Large intestine (tissue), 3 donors: ENCODE measurements around the gene PIK3CD. TPM values are rescaled to one million over a fixed set of nuclear protein-coding genes. Genes with fewer than 3 reads are reported as not detected.
"Not testable (repeated sequence)": the region's sequence is repeated elsewhere in the genome, so short reads cannot be mapped to it uniquely, and the experiment has no call there.

Experiments
- DNase-seq, 2 donors: peaks; one replicate each; pipeline versions ENCODE4 v3.0.0 to v3.0.0-alpha.2; 2013
- H3K27ac ChIP-seq: one replicate; pipeline ENCODE4 v1.5.1; 2013; ENCODE audit warnings: low read length
- H3K27me3 ChIP-seq: 2 replicates; pipeline ENCODE4 v1.6.1; 2013; ENCODE audit warnings: low read length; ENCODE audit not compliant: control insufficient read depth, insufficient read depth
- H3K36me3 ChIP-seq: 2 replicates; pipeline ENCODE4 v1.6.1; 2013; ENCODE audit warnings: low read length; ENCODE audit not compliant: control insufficient read depth, insufficient read depth
- H3K4me1 ChIP-seq: one replicate; pipeline ENCODE4 v1.6.1; 2013; ENCODE audit warnings: low read length; ENCODE audit not compliant: control insufficient read depth, insufficient read depth
- H3K4me3 ChIP-seq: one replicate; pipeline ENCODE4 v1.5.1; 2013; ENCODE audit warnings: low read length
- H3K9me3 ChIP-seq: one replicate; pipeline ENCODE4 v1.6.1; 2013; ENCODE audit warnings: mild to moderate bottlenecking, low read depth, low read length, moderate library complexity; ENCODE audit not compliant: control insufficient read depth
- WGBS: methylation state at CpG from one replicate; pipeline ENCODE4 v1.1.5; 2013; ENCODE audit warnings: low lambda C conversion rate; ENCODE audit not compliant: insufficient coverage; 5-methylcytosine and 5-hydroxymethylcytosine counted together
- polyA plus RNA-seq: library from polyadenylated mRNA; unstranded; fragments of 120-200 nt; gene quantifications from one replicate; pipeline ENCODE4 v1.2.1, GENCODE V29; 2013

The PIK3CD gene
- polyA plus RNA-seq, 1 donor = 16.1 TPM

- Histone ChIP-seq H3K27ac (no peak overlapping the region), H3K9me3 (no peaks in the 10 kb centered on the region), H3K4me1 (no peaks in the 10 kb centered on the region), H3K4me3 (no peak overlapping the region), H3K27me3 (peaks cover 18% of the 10 kb centered on the region), H3K36me3 (no peaks in the 10 kb centered on the region)
- 100% methylated on average over 1 of the region's 2 CpGs for WGBS
- no peak for DNase-seq
These were observed 27.4 kb upstream of the PIK3CD start for GRCh38 chr1:9624081-9624480.

GRCh38 chr1:9625030-9625429 is 26.5 kb upstream of the PIK3CD start:
- no CpG with 5 or more reads among the region's 3 CpGs for WGBS
- not testable (repeated sequence) for DNase-seq, H3K27ac ChIP-seq

DNA sequence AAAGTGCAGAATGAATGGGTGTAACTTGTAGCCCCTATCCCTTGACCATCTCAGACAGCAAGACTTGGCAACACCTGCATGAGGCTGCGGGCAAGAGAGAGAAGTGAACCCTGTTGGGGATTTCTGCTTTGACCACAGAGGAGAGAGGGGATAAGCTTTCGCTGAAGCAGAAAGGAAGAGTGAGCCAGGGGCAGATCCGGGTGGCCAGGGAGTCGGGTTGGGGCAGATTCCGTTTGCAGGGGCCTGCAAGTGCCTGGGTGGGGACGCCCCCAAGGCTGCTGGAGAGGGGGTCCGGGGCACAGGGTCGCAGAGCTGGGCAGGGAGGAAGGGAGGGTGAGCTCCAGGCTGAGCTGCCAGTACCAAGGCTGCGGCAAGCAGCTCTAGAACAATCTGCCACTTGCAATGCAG is 25.3 kb upstream of the PIK3CD start:
- no peak for DNase-seq

More at GRCh38 chr1:9625030-9625429, 26.5 kb upstream of the PIK3CD start:
- not testable (repeated sequence) for H3K4me1 ChIP-seq, H3K4me3 ChIP-seq, H3K9me3 ChIP-seq, H3K36me3 ChIP-seq
- H3K27me3 ChIP-seq = peaks cover 18% of the 10 kb centered on the region

DNA sequence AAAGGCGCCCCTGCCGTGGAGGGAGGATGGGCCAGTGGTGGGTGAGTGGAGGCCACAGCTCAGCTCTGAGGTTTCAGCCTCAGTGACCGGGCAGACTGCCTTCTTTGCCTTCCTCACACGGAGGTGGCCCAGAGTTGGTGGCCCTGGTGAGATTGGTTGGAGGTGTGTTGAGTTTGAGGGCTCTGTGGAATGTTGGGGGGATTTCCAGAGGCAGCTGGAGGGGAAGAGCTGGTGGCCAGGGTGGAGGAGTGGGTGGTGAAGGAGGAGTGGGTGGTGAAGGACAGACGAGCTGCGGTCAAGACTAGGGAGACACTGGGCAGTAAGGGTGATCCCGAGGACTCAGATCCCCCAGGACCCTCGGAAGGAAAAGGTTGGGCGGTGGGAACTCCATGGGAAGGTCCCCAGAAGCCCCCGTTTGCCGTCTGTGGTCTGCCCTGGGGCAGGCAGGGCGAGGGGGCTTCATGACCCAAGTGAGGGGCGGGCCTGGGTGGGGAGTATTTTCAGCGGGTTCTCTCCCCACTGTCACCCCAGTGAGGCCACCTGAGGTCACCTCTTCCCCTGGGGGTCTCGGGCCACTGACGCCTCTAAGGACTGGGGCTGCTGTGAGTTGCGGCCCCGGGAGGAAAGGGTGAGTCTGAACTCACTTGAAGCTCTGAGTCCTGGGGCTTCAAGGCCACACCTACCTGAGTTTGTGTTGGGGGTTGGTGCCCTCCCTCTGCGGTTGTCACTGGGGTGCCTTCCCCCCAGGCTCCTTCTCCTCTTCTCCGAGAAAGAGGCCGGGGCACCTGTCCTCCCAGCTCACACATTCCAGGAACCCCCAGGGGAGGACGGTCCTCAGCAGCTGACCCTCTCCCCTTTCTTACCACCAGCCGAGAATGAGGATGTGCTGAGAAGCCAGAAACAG is 22.7 kb upstream of the PIK3CD start:
- WGBS = no CpG with 5 or more reads among the region's 23 CpGs
- Histone ChIP-seq H3K9me3 (no peaks in the 10 kb centered on the region), H3K36me3 (no peaks in the 10 kb centered on the region), H3K4me3 (no peak overlapping the region), H3K4me1 (no peaks in the 10 kb centered on the region), H3K27me3 (peaks cover 18% of the 10 kb centered on the region), H3K27ac (no peak overlapping the region)
- DNase-seq = no peak

More for the DNA sequence above, 25.3 kb upstream of the PIK3CD start:
- no peak overlapping the region for H3K4me3 ChIP-seq
- no peaks in the 10 kb centered on the region for H3K4me1 ChIP-seq
- WGBS = no CpG with 5 or more reads among the region's 9 CpGs
- H3K27me3 ChIP-seq = peaks cover 18% of the 10 kb centered on the region
- H3K9me3 ChIP-seq = no peaks in the 10 kb centered on the region
- no peak overlapping the region for H3K27ac ChIP-seq
- H3K36me3 ChIP-seq = no peaks in the 10 kb centered on the region

DNA sequence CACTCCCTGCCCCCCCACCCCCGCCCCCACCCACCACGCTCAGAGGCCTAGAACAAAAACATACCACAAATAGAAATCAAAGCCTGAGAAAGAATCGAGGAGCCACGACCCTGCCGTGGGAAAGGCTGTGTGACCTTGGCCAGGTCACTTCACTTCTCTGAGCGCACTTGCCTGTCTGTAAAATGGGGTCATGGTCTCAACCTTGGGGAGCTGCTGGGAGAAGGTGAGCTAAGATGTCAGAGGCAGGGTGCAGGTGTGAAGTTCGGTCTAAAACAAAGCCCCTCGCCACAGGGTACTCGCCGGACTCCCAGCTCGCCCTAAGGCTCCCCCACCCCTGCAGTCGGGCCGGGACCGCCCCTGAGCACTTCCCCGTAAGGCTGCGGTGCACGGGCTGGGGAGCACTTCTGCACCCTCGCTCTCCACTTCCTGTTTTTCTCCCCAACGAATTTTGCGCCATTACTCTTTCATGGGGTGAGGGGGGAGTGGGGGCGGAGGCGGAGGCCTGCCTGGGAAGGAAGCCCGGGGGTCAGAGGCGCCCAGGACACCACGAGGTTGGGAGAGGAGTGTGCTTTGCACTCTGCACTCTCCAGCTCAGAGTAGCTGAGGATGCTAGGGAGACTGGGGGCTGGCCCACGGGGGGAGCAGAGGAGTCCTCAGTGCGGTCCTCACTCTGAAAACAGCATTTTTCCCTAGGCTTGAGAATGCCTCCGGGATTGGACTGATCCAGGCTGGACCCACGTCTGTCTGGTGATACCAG is 21.9 kb upstream of the PIK3CD start:
- H3K4me3 ChIP-seq = no peak overlapping the region
- DNase-seq = peak in 1 of 2 donors; percentile 21
- peaks cover 18% of the 10 kb centered on the region for H3K27me3 ChIP-seq
- H3K36me3 ChIP-seq = no peaks in the 10 kb centered on the region
- no peaks in the 10 kb centered on the region for H3K9me3 ChIP-seq
- no CpG with 5 or more reads among the region's 29 CpGs for WGBS
- H3K4me1 ChIP-seq = no peaks in the 10 kb centered on the region
- no peak overlapping the region for H3K27ac ChIP-seq

DNA sequence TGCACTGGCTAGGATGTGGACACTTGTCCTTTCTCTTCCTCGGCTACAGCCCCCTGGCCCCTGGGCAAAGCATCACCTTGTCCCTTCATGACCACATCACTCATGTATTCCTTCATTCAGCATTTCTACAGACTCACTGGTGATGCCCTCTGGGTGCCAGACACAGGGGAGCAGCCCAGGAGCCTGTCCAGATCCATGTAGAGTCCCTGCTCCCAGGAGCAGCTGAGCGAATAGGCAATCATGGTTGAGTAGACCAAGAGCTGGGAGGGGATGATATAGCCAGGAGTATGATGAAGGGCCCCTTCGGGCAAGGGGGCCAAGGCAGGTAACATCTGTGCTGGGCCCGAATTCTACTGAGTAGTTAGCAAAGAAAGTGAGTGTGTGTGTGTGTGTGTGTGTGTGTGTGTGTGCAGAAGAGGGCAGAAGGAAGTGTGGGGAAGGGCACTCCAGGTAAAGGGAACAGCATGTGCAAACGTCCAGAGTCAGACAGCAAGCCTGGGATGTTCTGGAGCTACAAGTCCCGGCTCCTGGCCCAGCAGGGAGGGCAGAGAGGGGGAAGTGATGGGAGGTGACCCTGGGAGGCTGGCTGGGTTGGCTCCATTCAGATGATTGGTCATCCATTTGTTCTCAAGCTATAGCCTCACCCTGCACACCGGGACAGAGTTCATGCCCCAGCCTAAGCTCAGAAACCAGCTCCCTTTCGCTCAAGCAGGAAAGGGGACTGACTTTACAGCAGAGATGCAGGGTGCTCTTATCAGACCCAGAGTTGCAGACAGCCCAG is 21.0 kb upstream of the PIK3CD start:
- no CpG with 5 or more reads among the region's 8 CpGs for WGBS
- no peaks in the 10 kb centered on the region for H3K36me3 ChIP-seq
- H3K4me3 ChIP-seq = no peak overlapping the region
- no peak for DNase-seq
- no peaks in the 10 kb centered on the region for H3K4me1 ChIP-seq
- no peaks in the 10 kb centered on the region for H3K9me3 ChIP-seq
- peaks cover 18% of the 10 kb centered on the region for H3K27me3 ChIP-seq
- H3K27ac ChIP-seq = no peak overlapping the region

- no peak for DNase-seq
- Histone ChIP-seq H3K9me3 (no peaks in the 10 kb centered on the region), H3K36me3 (no peaks in the 10 kb centered on the region), H3K27me3 (peaks cover 14% of the 10 kb centered on the region), H3K27ac (no peak overlapping the region), H3K4me1 (no peaks in the 10 kb centered on the region), H3K4me3 (no peak overlapping the region)
- WGBS = 60% methylated on average over 1 of the region's 3 CpGs
These were observed 19.9 kb upstream of the PIK3CD start for GRCh38 chr1:9631613-9632012.

GRCh38 chr1:9633493-9633892 is 18.0 kb upstream of the PIK3CD start:
- Histone ChIP-seq H3K27me3 (peaks cover 8% of the 10 kb centered on the region), H3K9me3 (no peaks in the 10 kb centered on the region), H3K4me3 (no peak overlapping the region), H3K4me1 (no peaks in the 10 kb centered on the region), H3K36me3 (no peaks in the 10 kb centered on the region), H3K27ac (no peak overlapping the region)
- WGBS = no CpG with 5 or more reads among the region's 6 CpGs
- no peak for DNase-seq

- H3K9me3 ChIP-seq = no peaks in the 10 kb centered on the region
- H3K4me1 ChIP-seq = no peaks in the 10 kb centered on the region
- peaks cover 3% of the 10 kb centered on the region for H3K27me3 ChIP-seq
- WGBS = 80% methylated on average over 1 of the region's 2 CpGs
- no peak for DNase-seq
- H3K4me3 ChIP-seq = no peak overlapping the region
- no peak overlapping the region for H3K27ac ChIP-seq
- H3K36me3 ChIP-seq = no peaks in the 10 kb centered on the region
These were observed 16.9 kb upstream of the PIK3CD start for GRCh38 chr1:9634582-9634981.

- H3K4me3 ChIP-seq = no peak overlapping the region
- no peak for DNase-seq
- no peaks in the 10 kb centered on the region for H3K4me1 ChIP-seq
- no peaks in the 10 kb centered on the region for H3K9me3 ChIP-seq
- no peaks in the 10 kb centered on the region for H3K36me3 ChIP-seq
- WGBS = no CpG with 5 or more reads among the region's 6 CpGs
- no peaks in the 10 kb centered on the region for H3K27me3 ChIP-seq
- H3K27ac ChIP-seq = no peak overlapping the region
These were observed 12.3 kb upstream of the PIK3CD start for GRCh38 chr1:9639227-9639626.
